DOHH2 (cell line): ENCODE data around the gene MATK.

Source experiments
- H3F3A ChIP-seq: fragments of 200-600 bp; sonication (generic), shearing (Covaris generic); 2 replicates; pipeline ENCODE4 v1.6.0; 2016; ENCODE audit warnings: antibody characterized with exemption, mild to moderate bottlenecking; ENCODE audit not compliant: control insufficient read depth, insufficient read depth
- H3K27ac ChIP-seq: fragments of 200-600 bp; sonication (generic); 2 replicates; pipeline ENCODE4 v1.5.1; 2014; ENCODE audit warnings: low read depth, mild to moderate bottlenecking, low read length, moderate library complexity
- H3K27me3 ChIP-seq: fragments of 200-600 bp; sonication (generic); 2 replicates; pipeline ENCODE4 v1.6.1; 2014; ENCODE audit warnings: mild to moderate bottlenecking, low read length, mixed read lengths; ENCODE audit not compliant: control insufficient read depth
- H3K36me3 ChIP-seq: fragments of 200-600 bp; sonication (generic); 2 replicates; pipeline ENCODE4 v1.6.1; 2014; ENCODE audit warnings: mild to moderate bottlenecking, low read length, moderate library complexity, mixed read lengths; ENCODE audit not compliant: control insufficient read depth
- H3K4me1 ChIP-seq: fragments of 200-600 bp; sonication (generic); 2 replicates; pipeline ENCODE4 v1.6.1; 2014; ENCODE audit warnings: mild to moderate bottlenecking, low read length, mixed read lengths; ENCODE audit not compliant: control insufficient read depth
- H3K4me2 ChIP-seq: fragments of 200-600 bp; sonication (generic); 2 replicates; pipeline ENCODE4 v1.6.0; 2014; ENCODE audit warnings: mild to moderate bottlenecking, low read length, moderate library complexity
- H3K4me3 ChIP-seq: fragments of 200-600 bp; sonication (generic); 2 replicates; pipeline ENCODE4 v1.5.1; 2014; ENCODE audit warnings: mild to moderate bottlenecking, low read length, mixed read lengths
- H3K79me2 ChIP-seq: fragments of 200-600 bp; sonication (generic); 2 replicates; pipeline ENCODE4 v1.6.1; 2014; ENCODE audit warnings: mild to moderate bottlenecking, low read length, mixed read lengths; ENCODE audit not compliant: control insufficient read depth
- H3K9me2 ChIP-seq: fragments of 200-600 bp; sonication (generic); replicated peaks from 2 replicates; pipeline ENCODE4 v1.6.1; 2014; ENCODE audit warnings: mild to moderate bottlenecking, low read length, mixed read lengths; ENCODE audit not compliant: control insufficient read depth
- H3K9me3 ChIP-seq: fragments of 200-600 bp; sonication (generic); 2 replicates; pipeline ENCODE4 v1.6.1; 2014; ENCODE audit warnings: antibody characterized with exemption, low read length, mixed read lengths; ENCODE audit not compliant: control insufficient read depth, insufficient read depth
- H4K20me1 ChIP-seq: fragments of 200-600 bp; sonication (generic); 2 replicates; pipeline ENCODE4 v1.6.0; 2014; ENCODE audit warnings: low read depth, mild to moderate bottlenecking, antibody characterized with exemption, low read length, moderate library complexity; ENCODE audit not compliant: control insufficient read depth, insufficient read depth
- EZH2phosphoT487 ChIP-seq: fragments of 200-600 bp; sonication (generic); IDR thresholded peaks from 2 replicates; pipeline ENCODE4 v1.6.1; 2017; ENCODE audit warnings: borderline replicate concordance, mild to moderate bottlenecking, antibody characterized with exemption, low read length, moderate library complexity, mixed read lengths
- TF ChIP-seq, protein P1 (sequence below): fragments of 200-600 bp; sonication (generic); IDR thresholded peaks from one replicate; pipeline ENCODE4 v1.5.1; 2014; ENCODE audit warnings: antibody characterized with exemption, mild to moderate bottlenecking, low read depth, low read length; ENCODE audit not compliant: poor library complexity, severe bottlenecking

MATK gene

DNA sequence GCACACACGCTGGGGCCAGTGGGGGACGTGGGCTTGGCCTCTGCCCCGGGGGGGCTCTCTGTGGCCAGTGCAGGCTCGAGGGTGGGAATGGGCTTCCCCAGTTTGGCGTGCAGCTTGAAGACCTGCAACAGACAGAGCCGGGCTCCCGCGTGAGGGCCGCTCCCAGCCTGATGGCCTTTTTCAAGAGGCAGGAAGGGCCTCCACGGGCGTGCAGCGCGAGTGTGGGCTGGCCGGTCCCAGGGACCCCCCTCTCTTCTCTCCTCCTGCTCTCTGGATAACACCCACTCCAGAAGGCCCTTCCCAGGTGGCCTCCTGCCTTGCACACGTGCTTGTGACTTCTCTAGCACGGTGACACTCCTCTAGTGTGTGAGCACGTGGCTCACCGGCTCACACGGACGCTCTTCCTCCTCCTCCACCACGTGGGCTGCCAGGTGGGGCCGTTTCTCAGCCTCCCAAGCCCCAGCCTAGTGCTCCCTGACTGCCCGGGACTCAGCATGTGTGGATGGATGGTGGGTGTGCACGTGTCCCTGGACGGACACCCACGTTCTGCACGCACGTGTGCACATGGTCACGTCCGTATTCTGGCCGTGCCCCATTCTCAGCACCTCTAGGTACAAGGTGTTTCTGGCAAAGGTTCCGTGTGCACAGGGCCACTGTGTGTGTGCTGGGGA is 39.2 kb upstream of the MATK start:
- Histone ChIP-seq H3F3A (no peaks in the 10 kb centered on the region), H3K27ac (no peak overlapping the region)

DNA sequence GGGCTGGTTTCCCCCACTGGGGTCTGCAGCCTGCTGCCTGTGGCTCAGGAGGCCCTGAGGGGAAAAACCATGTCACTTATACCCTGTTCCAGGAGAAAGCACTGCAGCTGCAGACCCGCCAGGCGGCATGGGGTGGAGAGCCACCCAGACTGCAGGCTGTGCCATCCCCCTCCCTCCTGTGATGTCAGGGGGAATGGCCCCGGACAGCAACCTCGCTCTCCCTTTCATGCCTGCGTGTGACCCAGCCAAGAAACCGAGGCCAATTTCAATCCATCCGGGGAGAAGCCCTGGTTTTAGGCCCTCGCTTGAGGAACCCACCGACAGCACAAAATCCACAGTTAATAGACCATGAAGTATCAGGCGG is 37.2 kb upstream of the MATK start:
- Histone ChIP-seq H4K20me1 (no peaks in the 10 kb centered on the region), H3K27me3 (0 out of 2 replicates have a peak, but pooled peaks cover 3% of the 10 kb centered on the region), H3K4me3 (no peak overlapping the region), H3K4me1 (no peaks in the 10 kb centered on the region), H3K9me3 (no peaks in the 10 kb centered on the region), H3K36me3 (no peaks in the 10 kb centered on the region), H3K27ac (no peak overlapping the region), H3F3A (no peaks in the 10 kb centered on the region), H3K4me2 (no peak overlapping the region), H3K79me2 (no peaks in the 10 kb centered on the region), H3K9me2 (no peaks in the 10 kb centered on the region)
- TF ChIP-seq, protein P1, sequence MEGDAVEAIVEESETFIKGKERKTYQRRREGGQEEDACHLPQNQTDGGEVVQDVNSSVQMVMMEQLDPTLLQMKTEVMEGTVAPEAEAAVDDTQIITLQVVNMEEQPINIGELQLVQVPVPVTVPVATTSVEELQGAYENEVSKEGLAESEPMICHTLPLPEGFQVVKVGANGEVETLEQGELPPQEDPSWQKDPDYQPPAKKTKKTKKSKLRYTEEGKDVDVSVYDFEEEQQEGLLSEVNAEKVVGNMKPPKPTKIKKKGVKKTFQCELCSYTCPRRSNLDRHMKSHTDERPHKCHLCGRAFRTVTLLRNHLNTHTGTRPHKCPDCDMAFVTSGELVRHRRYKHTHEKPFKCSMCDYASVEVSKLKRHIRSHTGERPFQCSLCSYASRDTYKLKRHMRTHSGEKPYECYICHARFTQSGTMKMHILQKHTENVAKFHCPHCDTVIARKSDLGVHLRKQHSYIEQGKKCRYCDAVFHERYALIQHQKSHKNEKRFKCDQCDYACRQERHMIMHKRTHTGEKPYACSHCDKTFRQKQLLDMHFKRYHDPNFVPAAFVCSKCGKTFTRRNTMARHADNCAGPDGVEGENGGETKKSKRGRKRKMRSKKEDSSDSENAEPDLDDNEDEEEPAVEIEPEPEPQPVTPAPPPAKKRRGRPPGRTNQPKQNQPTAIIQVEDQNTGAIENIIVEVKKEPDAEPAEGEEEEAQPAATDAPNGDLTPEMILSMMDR = no peak
- TF ChIP-seq EZH2phosphoT487 = no peak

More for the DNA sequence above, 39.2 kb upstream of the MATK start:
- H3K36me3 ChIP-seq = no peaks in the 10 kb centered on the region
- no peak overlapping the region for H3K4me3 ChIP-seq
- no peaks in the 10 kb centered on the region for H3K27me3 ChIP-seq
- no peaks in the 10 kb centered on the region for H3K9me2 ChIP-seq
- no peaks in the 10 kb centered on the region for H3K9me3 ChIP-seq
- no peaks in the 10 kb centered on the region for H4K20me1 ChIP-seq
- TF ChIP-seq EZH2phosphoT487 = no peak
- TF ChIP-seq, protein P1 = no peak
- no peaks in the 10 kb centered on the region for H3K4me1 ChIP-seq
- no peak overlapping the region for H3K4me2 ChIP-seq
- no peaks in the 10 kb centered on the region for H3K79me2 ChIP-seq

DNA sequence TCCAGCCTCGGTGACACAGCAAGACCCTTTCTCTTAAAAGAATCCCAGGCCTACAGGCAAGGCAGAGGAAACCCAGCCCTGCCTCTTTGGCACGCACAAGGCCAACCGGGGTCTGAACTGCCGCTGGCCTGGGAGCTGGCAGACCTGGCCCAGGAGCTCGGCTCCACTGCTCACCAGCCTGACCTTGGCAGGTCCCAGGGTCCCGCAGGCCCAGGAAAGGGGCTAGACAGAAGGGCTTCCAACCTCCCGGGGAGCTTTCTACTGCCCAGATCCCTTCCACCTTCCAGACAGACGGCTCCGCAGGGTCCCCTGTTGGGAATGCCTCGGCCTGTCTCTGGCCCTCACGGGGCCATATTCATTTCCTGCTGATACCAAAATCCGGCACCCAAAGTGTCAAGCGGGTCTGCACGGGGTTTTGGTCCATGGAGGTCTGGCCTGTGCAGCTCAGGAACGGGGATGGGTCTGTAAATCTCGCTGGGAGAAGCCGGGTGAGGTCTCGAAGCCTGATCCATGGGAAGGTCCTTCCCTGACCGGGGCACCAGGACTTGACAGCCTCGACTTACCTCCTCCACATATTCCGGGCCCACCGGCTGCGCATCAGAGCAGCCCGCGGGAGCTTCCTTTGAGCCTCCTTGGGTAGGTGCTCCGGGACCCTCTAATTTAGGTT is 36.6 kb upstream of the MATK start:
- Histone ChIP-seq H3K27me3 (0 out of 2 replicates have a peak, but pooled peaks cover 3% of the 10 kb centered on the region), H3K4me1 (no peaks in the 10 kb centered on the region), H3K9me3 (no peaks in the 10 kb centered on the region), H3K4me2 (no peak overlapping the region), H3F3A (no peaks in the 10 kb centered on the region), H4K20me1 (no peaks in the 10 kb centered on the region), H3K4me3 (no peak overlapping the region), H3K27ac (no peak overlapping the region), H3K36me3 (no peaks in the 10 kb centered on the region), H3K9me2 (no peaks in the 10 kb centered on the region), H3K79me2 (no peaks in the 10 kb centered on the region)
- TF ChIP-seq EZH2phosphoT487 = no peak
- TF ChIP-seq, protein P1 = no peak
